Ishikawa (cell line): ENCODE data around the gene S100A8.

ENCODE experiments used
- EGR1 ChIP-seq: IDR thresholded peaks from 2 replicates; pipeline ENCODE4 v1.6.1; 2012
- EP300 ChIP-seq: IDR thresholded peaks from 2 replicates; pipeline ENCODE4 v1.6.1; 2012; ENCODE audit warnings: borderline replicate concordance
- MAX ChIP-seq: IDR thresholded peaks from 2 replicates; pipeline ENCODE4 v1.6.1; 2012
- NFIC ChIP-seq: IDR thresholded peaks from 2 replicates; pipeline ENCODE4 v1.6.1; 2012
- RAD21 ChIP-seq: IDR thresholded peaks from 2 replicates; pipeline ENCODE4 v1.6.1; 2012; ENCODE audit warnings: low read depth
- REST ChIP-seq: IDR thresholded peaks from 2 replicates; pipeline ENCODE4 v1.6.1; 2012; ENCODE audit warnings: low read depth, mild to moderate bottlenecking
- TAF1 ChIP-seq: IDR thresholded peaks from 2 replicates; pipeline ENCODE4 v1.6.1; 2012; ENCODE audit warnings: low read depth, mild to moderate bottlenecking
- YY1 ChIP-seq: IDR thresholded peaks from 2 replicates; pipeline ENCODE4 v1.6.1; 2012; ENCODE audit warnings: low read depth
- ZBTB7A ChIP-seq: IDR thresholded peaks from 2 replicates; pipeline ENCODE4 v1.6.1; 2012; ENCODE audit warnings: low read depth

GRCh38 chr1:153426809-153427208 lies 35.9 kb upstream of the S100A8 start:
- no peak for TF ChIP-seq EGR1
- no peak for TF ChIP-seq TAF1
- TF ChIP-seq REST, result no peak
- TF ChIP-seq NFIC, result no peak
- TF ChIP-seq YY1, result no peak
- TF ChIP-seq ZBTB7A, result no peak
- no peak for TF ChIP-seq EP300
- no peak for TF ChIP-seq RAD21
- no peak for TF ChIP-seq MAX
